Activated naive CD4-positive, alpha-beta T cell (primary cell): ENCODE measurements around the gene TXNL4A.

Source experiments
- DNase-seq, 4 experiments: peaks; one replicate each; lab custom pipeline; 2025; lab: John Stamatoyannopoulos, UW

The TXNL4A gene

DNA sequence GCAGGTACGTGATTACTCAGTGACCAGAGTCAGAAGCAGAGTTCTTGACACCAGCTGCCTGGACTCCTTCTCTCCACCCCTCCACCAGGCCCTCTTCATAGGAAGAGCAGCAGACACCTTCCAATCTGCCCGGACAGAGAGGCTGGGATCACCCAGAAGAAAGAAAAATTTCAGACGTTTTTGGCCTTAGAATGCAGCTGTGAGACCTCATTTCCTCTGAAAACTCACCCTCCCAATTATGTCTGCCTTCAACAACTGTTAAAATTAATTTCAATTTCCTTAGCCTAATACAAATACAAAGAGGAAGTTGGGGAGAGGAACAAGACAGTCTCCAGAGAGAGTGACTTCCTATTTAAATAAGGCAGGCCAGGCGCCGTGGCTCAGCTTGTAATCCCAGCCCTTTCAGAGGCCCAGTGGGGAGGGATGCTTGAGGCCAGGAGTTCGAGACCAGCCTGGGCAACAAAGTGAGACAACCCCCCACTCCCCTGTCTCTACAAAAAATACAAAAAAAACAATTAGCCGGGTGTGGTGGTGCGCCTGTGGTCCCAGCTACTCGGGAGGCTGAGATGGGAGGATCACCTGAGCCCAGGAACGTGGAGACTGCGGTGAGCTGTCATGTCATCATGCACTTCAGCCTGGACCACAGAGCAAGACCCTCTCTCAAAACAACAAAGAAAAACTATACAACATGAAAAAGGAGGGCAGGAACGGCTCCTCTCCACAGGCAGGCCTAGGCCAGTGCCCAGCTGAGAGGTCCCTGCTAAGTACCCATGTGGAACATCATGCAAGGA, 38.5 kb downstream of the TXNL4A start:
- no peak for DNase-seq

DNA sequence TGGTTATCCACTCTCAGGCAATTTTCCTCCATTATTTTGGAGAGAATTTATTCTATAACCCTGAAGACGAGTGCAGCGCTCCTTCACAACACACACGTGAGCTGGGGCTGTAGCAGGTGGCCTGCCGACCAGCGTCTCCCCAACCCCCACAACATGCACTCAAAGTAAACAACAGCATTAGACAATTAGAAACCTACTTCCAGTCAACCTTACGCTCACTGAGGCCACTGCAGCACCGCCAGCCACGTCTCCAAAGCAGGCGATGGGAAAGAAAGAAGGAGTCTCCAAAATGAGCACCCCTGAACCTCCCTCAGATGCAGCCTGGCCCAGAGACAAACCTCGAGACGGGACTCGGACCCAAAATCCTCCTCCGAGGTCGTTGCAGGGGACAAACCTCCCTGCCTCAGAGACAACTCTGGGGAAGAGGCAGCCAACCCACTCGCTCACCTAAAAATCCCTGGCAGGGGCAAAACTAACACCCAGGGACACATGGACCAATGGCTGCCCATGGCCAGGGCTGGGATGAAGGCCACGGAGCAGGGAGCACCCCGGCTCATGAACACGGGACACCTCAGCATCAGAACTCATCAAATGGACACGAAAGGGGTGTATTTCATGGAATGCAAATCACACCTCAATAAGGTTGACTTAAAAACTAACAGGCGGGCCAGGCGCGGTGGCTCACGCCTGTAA, 39.5 kb downstream of the TXNL4A start:
- no peak for DNase-seq

DNA sequence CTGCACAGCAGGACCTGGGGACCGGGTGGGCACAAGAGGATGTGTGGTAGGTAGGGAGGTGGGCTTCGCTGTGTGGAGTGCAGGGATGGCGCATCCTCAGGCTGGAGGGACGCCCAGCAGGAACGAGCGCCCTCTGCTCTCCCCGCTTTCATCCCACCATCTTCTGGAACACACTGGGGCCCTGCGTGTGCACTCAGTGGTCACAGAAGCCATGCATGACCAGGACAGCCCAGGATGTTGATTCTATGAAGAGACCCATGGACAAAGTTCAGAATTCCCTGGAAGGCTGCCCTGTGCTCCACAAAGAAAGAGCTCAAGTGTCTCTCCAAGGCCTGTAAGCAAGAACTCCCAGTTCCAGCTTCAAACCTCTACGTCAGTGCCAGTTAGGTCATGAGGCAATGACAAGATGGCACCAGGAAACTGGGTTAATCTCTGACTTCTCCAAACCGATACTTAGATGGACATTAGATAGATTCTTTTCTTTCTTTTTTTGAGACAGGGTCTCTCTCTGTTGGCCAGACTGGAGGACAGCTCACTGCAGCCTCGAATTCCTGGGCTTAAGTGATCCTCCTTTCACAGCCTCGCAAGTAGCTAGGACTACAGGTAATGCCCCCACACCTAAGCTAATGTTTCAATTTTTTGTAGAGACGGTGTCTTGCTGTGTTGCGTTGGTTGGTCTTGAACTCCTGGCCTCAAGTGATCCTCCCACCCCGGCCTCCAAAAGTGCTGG, 40.3 kb downstream of the TXNL4A start:
- DNase-seq, result no peak

DNA sequence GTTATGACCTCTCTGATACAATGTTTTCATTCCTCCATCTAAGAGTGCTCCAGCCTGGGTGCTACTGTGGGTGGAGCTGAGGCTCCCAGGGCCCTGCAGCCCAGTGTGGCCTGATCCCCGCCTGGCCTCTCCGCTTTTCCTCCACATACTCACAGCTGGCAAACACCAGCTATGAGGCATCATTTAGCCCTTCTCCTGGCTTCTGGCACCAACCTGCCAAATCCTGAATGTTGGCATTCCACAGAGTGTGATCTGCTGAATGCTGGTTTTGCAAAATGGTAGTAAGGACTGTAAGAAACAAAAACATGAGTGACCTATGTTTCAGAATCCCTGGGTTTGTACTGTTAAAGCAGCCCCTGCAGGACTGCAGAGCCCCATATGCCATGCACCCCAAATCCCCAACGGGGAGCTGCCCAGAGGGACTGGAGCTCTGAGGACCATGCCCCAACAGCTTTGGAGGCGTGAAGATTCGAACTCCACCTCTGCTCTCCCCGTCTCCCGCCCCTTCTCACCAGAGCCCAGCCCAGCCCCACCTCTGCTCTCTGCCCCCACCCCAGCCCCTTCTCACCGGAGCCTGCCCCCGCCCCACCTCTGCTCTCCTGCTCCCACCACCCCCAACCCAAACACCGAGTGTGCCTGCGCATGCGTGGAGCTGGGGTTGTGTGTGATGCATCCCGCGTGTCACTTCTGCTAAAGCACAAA, 41.2 kb downstream of the TXNL4A start:
- no peak for DNase-seq

DNA sequence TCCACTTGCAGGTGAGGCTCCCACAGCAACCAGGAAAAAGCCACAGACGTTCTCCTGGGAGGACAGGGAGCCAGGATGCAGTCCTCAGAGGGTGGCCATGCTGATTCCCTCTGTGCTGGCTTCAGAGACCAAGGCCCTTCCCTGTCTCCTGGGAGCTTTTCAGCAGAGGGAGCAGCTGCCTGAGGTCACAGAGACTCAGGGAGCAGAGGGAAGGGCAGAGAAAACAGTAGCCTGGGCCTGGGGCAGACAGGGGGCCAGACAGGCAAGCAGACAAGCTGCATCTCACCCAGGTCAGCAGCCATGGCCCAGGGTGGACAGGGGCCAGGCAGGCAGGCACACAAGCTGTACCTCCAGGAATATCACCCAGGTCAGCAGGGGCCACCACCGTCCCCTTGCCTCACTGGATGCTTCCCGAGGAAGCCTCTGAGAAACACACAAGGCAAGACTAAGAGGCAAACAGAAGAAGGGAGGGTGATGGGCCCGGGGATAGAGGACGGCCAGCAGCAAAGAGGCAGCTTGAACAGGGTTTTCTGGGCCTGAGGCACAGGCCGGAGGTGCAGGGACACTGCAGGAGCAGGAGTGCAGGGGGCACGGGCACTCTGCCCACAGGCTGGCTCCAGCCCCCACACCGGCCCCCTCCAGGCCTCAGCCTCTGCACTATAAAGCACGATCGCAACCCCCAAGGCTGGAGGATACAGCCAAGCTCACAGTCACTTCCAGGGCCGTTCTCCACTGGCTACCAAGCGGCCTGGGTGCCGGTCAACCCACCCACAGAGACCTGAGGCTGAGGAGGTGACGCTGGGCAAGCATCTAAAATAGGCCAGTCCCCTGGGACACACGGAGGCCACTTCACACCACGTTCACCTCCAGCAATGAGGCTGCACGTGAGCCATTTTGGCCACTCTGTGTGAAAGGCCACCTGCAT, 43.0 kb downstream of the TXNL4A start:
- DNase-seq, result no peak

DNA sequence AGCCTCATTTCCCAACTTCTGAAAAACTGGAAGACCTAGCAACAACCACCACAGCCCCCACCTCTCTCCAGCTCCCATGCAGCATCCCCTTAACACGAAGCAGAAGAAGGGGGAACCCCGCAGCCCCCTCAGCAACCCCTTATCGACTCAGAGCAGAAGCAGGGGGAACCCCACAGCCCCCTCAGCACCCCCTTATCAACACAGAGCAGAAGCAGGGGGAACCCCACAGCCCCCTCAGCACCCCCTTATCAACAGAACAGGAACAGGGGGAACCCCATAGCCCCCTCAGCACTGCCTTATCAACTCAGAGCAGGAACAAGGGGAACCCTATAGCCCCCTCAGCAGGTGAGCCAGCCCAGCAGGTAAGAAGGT, 43.6 kb downstream of the TXNL4A start:
- DNase-seq, result no peak

DNA sequence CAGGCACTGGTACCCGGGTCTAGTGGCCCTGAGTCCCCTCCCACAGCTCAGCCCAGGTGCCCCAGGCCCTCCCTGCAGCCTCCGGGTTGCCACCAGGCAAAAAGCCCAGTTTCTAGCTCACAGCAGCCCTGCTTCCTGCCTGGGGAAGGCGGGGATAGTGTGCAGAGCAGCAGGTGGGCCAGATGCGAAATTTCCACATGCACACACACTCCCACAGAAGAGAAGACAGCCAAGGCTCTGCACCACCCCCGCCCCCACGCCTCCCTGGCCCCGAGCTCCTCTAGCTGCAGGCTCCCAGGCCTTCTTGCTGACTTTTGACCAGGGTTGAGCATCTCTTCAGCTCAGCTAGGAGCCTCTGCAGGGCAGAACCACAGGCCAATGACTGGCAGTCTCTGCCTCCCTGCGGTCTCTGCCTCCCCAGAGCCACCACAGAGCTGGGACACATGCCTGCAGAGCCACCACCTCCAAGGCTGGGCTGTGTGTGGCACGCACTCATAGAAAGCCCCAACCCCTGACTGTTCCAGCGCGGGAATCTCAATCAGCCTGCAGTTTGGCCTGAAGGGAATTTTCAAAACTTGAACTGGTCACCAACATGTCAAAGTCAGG, 44.1 kb downstream of the TXNL4A start:
- no peak for DNase-seq

DNA sequence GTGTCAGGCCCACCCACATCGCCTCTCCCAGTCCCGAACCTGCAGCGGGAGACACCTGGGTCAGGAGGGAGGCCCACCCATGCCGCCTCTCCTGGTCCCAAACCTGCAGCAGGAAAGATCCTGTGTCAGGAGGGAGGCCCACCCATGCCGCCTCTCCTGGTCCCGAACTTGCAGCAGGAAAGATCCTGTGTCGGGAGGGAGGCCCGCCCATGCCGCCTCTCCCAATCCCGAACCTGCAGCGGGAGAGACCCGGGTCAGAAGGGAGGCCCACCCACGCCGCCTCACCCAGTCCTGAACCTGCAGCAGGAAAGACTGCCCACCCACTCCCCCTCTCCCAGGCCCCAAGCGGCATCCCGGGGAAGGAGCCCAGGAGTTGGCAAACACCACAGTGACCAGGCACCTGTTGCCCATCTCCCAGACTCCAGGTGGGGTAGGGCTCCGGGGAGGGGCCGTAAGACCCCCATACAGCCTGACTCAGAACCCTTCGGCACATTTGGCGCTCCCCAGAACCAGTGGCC, 44.7 kb downstream of the TXNL4A start:
- no peak for DNase-seq

DNA sequence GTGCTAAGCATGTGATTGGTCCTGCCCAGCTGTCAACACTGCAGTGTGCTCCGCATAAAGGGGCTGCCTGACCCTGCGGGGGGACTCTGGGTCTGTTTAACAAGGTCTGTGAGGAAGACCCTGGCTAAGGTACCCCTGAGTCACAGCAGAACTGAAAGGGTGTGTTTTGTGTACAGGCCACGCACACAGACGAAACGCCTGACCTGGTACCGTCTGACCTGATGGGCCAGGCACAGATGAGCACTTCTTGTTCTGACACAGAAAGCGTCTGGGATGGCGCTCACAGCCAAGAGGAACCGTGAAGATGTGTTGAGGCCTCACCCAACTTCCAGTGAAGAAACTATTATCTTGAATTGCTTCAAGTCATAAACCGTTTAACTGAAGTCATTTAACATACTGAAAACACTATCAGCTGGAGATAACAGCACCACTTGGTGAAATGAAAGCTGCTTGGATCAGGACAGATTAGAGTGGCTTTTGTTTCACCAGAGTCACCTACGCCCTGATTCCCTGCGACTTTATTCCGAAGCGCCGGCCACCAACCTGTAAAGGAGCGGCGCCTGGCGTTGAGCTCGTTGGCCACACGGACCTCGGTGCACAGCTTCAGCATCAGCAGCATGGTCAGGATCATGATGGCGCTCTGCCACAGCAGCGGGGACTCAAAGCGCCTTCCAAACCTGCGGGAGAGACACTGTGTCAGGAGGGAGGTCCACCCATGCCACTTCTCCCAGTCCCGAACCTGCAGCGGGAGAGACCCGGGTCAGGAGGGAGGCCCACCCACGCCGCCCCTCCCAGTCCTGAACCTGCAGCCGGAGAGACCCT, 45.4 kb downstream of the TXNL4A start:
- DNase-seq, result no peak

DNA sequence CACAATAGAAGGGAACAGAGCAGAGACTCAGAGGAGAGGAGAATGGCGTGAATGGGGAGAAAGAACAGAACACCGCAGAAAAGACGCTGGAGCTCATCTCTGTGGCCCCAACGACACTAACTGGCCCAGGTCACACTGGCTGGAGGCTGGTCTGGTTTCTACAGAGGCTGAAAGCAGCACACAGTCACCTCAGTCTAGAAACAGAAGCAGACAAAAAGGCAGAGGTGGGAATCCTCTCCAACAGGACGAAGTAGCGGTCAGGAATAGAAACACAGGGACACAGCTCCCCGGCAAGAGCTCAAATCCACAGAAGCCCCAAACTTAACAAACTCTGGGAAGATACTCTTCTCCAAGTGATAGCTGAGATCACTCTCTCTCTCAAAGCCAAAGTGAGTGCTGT, 46.2 kb downstream of the TXNL4A start:
- no peak for DNase-seq

DNA sequence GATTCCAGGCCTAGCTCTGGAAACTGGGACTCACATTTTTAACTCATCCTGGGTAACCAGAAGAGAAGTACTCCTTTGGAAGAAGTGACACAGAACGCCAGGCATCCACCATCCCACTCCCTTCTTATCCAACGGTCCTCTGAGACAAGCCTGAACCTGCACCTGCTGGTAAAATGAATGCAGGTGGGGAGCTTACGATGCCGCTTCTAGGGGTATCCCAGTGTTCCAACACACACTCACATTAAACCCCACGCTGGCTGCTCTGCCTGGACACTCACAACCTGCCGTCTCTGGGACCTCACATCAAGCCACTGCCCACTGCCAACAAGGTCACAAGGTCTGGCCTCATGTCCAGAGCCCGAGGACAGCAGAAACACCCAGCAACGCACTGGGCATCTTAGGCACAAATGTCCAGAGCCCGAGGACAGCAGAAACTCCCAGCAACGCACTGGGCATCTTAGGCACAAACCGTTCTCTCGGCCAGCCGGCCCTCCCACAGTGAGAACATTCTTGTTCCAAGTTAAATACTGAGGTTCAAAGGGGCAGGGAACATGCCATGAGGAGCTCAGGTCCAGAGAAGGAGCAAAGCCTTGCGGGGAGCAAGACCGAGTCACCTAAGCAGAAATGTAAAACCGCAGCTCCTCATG, 46.8 kb downstream of the TXNL4A start:
- DNase-seq, result no peak

DNA sequence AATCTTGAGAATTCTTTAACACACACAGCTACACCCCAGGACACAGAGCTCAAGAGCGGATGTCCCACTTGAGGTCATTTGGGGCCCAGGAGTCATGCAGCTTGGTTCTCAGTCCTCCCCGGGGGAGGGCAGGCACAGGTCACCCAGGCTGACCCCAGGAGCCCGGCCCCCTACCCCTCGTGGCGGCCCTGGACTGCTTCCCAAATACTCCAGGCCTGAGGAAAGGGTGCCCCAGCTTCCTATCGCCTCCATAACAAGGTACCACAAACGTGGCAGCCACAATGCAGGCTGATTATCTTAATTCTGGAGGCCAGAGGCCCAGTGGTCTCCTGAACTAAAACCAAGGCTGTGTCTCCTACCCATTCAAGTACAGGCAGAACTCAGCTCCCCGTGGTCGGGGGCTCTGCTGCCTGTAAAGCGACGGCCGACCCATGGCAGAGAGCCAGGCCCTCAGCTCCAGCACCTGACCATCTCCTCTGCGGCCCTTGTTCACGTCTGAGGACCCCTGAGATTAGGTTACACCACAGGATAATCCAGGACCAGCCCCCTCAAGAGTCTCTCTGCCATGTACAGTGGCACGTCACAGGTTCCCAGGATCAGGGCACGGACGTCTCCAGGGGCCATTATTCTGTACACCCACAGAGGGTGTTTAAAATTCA, 47.4 kb downstream of the TXNL4A start:
- DNase-seq, result no peak

DNA sequence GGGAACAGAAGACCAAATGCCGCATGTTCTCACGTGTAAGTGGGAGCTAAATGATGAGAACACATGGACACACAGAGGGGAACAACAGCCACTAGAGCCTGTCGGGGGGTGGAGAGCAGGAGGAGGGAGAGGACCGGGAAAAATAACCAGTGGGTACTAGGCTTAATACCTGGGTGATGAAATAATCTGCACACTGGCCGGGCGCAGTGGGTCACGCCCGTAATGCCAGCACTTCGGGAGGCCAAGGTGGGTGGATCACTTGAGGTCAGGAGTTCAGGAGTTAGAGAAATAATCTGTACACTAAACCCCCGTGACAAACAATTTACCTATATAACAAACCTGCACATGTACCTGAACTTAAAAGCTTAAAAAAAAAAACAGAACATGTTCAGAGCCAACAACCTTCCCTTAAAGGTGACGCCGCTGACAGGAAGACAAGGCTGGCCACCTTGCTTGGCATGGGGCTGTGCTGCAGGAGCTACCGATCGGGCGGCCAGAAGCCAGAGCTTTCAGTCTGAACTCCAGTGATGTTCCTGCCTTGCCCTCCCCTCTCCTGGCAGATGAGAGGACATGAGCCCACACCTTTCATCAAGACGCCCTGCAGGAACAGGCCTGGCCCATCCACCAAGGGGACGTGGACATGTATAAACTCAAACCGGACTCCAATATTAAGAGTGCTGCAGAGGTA, 48.1 kb downstream of the TXNL4A start:
- DNase-seq, result no peak

DNA sequence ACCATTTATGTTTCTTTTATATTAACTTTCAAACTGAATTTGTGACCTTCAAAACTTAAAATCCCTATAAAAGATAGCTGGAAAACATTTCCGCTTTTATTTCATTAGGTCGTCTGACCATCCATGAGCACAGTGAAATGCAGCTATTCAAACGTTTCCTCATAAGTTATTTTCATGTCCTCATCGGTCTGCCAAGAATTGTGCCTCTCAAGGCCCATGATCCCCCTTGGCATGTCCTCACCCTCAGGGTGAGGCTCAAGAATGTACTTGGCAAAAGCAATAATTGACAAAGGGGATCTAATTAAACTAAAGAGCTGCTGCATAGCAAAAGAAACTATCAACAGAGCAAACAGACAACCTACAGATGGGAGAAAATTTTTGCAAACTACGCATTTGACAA, 49.3 kb downstream of the TXNL4A start:
- no peak for DNase-seq

DNA sequence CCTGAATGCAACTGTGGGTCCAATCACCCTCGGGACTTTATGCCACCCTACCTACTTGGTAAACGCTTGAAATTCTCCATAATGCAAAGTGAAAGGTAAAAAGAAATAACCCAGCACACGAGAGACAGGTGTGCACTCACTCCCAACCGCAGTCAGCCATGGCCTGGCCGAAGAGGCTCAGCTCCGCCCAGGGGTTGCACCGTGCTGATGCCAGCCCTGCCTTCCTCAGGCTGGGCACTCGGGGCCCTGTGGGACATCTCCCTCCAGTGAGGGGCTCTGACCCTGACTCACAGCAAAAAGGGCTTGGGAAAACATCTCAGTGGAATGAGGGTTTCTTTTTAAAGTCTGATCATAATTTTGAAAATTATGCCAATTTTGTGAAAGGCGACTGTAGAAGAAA, 50.2 kb downstream of the TXNL4A start:
- DNase-seq, result no peak

DNA sequence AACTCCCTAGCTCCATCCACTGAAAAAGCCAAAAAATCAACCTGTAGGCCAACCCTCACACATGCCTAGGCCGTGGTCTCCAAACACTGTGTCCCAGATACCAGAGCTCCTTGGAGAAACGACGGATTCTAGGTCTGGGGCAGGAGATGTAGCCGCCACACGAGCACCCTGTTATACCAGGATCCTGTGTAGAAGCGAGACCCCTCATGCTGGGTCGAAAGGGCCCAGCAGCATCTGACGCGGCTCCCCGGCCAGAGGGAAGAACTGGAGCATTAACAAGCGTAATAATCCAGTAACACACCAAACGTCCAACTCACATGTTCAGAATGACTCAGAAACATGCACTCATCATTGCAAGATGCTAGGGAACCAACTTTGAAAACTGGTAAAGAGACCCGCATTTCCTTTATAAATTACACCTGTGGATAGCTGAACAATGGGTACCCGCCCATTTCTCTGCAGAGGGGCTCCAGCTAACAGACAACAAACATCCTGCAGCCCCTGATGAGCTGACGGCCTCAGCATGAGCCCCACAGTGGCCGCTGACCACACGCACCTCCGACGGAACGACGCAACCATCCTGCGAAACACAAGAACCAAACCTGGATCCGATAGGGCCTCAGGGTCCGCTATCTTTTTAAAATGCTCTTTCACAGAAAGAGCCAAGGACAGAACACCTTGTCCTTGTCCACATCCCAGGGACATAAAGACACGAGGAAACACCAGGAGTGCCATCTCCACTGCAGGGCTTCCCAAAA, 51.1 kb downstream of the TXNL4A start:
- DNase-seq, result no peak

DNA sequence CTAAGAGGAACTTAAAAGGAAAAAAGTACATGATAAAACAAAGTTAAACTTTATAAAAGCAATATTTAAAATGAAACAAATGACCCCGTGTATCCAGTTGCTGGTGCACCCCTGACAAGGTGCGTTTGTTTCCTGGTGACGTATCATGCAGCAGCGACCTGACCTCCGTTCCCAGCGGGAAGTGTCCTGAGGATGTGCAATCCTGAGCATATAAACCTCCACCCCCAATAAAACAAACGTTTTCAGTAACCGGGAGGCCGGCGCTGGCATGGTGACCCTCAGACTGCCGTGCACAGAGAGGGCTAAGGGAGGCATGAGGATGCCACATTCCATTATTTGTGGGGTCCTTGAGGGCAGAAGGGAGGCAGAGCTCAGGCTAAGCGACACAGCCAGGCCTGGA, 51.7 kb downstream of the TXNL4A start:
- no peak for DNase-seq
